ENCODE data around the gene HYAL3.

The HYAL3 gene

DNA sequence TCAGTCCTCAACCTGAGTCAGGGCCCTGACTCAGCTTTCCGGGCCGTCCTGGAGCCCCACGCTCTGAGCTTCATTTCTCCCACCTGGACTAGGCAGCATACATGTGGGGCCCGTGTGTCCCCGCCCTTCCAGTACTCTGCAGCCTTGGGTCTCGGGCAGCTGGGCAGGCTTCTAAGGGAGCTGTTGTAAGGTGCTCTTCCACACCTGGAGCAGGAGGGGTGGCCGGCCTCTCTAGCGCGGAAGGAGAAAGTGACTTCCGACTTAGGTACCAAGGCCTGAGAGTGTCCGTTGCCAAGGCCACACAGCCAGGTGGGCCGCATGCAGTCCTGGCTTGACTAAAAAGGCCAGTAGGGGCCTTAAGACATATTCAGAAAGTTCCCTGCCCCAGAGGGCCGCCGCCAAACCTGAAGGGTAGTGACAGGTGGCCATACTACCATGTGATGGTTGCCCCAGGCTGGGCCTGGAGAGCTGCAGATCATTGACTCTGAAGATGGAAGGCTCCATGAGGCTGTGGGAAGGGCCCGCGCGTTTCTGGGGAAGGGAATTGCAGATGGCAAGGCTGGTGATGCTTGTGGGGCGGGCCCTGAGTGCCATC is 39.7 kb downstream of the HYAL3 start:
- H4K20me1 ChIP-seq (ENCODE audit: insufficient read depth, low read length), result peaks cover 21% of the 10 kb centered on the region
- DNase-seq (no peak), ATAC-seq (ENCODE audit: insufficient read depth, low read depth) (peak; percentile 41)
- H3K9me3 ChIP-seq (ENCODE audit: insufficient read depth, low read length, severe bottlenecking), result no peaks in the 10 kb centered on the region
- H3K36me3 ChIP-seq (ENCODE audit: insufficient read depth, low read length), result peaks cover 35% of the 10 kb centered on the region
- peak overlapping the region; percentile 61 for H3K9ac ChIP-seq (ENCODE audit: low read depth, low read length)
- TF ChIP-seq EZH2 (IDR thresholded peaks at IDR 0.05; ENCODE audit: borderline replicate concordance, low read depth, low read length, severe bottlenecking) (no peak), CTCF (IDR thresholded peaks at IDR 0.05; ENCODE audit: borderline replicate concordance, extremely low read depth, low read length, poor library complexity, severe bottlenecking) (no peak)
- peaks cover 18% of the 10 kb centered on the region for H3K4me1 ChIP-seq (ENCODE audit: insufficient read depth, low read length)
- peak overlapping the region; percentile 81 for H3K4me2 ChIP-seq (ENCODE audit: insufficient read depth, low read length)
- H3K27me3 ChIP-seq (ENCODE audit: insufficient read depth, low read length, poor library complexity), result no peaks in the 10 kb centered on the region
- H2AFZ ChIP-seq (ENCODE audit: low read depth, low read length), result peak overlapping the region; percentile 52; the same call in 1 of the 2 replicates
- H3K27ac ChIP-seq (ENCODE audit: low read length), result 0 out of 2 replicates have a peak overlapping the region, but pooled peaks have one; percentile 31
- peak overlapping the region in 1 of 2 experiments; percentile 60; a peak in 2 of 4 replicates for H3K4me3 ChIP-seq (ENCODE audit: low read depth in 1 of 2, low read length in 2 of 2)
- H3K79me2 ChIP-seq (ENCODE audit: insufficient read depth, low read length), result 0 out of 2 replicates have a peak, but pooled peaks cover under 1% of the 10 kb centered on the region

GRCh38 chr3:50258979-50259378 is 40.2 kb downstream of the HYAL3 start:
- Histone ChIP-seq H3K79me2 (ENCODE audit: insufficient read depth, low read length) (0 out of 2 replicates have a peak, but pooled peaks cover 2% of the 10 kb centered on the region), H3K4me3 (ENCODE audit: low read depth in 1 of 2, low read length in 2 of 2) (no peak overlapping the region), H3K4me2 (ENCODE audit: insufficient read depth, low read length) (no peak overlapping the region), H4K20me1 (ENCODE audit: insufficient read depth, low read length) (peaks cover 27% of the 10 kb centered on the region), H3K27ac (ENCODE audit: low read length) (no peak overlapping the region), H3K9ac (ENCODE audit: low read depth, low read length) (no peak overlapping the region), H3K9me3 (ENCODE audit: insufficient read depth, low read length, severe bottlenecking) (no peaks in the 10 kb centered on the region), H3K36me3 (ENCODE audit: insufficient read depth, low read length) (peaks cover 40% of the 10 kb centered on the region), H3K27me3 (ENCODE audit: insufficient read depth, low read length, poor library complexity) (no peaks in the 10 kb centered on the region), H2AFZ (ENCODE audit: low read depth, low read length) (no peak overlapping the region), H3K4me1 (ENCODE audit: insufficient read depth, low read length) (peaks cover 18% of the 10 kb centered on the region)
- ATAC-seq (ENCODE audit: insufficient read depth, low read depth), result no peak
- peak; percentile 22 for TF ChIP-seq CTCF (IDR thresholded peaks at IDR 0.05; ENCODE audit: borderline replicate concordance, extremely low read depth, low read length, poor library complexity, severe bottlenecking)
- no peak for TF ChIP-seq EZH2 (IDR thresholded peaks at IDR 0.05; ENCODE audit: borderline replicate concordance, low read depth, low read length, severe bottlenecking)
- DNase-seq, result no peak

- H3K27me3 ChIP-seq (ENCODE audit: insufficient read depth, low read length, poor library complexity), result no peaks in the 10 kb centered on the region
- no peak for DNase-seq
- H3K27ac ChIP-seq (ENCODE audit: low read length), result no peak overlapping the region
- H3K9ac ChIP-seq (ENCODE audit: low read depth, low read length), result no peak overlapping the region
- H3K79me2 ChIP-seq (ENCODE audit: insufficient read depth, low read length), result peaks cover 5% of the 10 kb centered on the region; the same call in 1 of the 2 replicates
- peaks cover 32% of the 10 kb centered on the region for H4K20me1 ChIP-seq (ENCODE audit: insufficient read depth, low read length)
- no peaks in the 10 kb centered on the region for H3K9me3 ChIP-seq (ENCODE audit: insufficient read depth, low read length, severe bottlenecking)
- no peak overlapping the region for H3K4me3 ChIP-seq (ENCODE audit: low read depth in 1 of 2, low read length in 2 of 2)
- TF ChIP-seq EZH2 (IDR thresholded peaks at IDR 0.05; ENCODE audit: borderline replicate concordance, low read depth, low read length, severe bottlenecking) (no peak), CTCF (IDR thresholded peaks at IDR 0.05; ENCODE audit: borderline replicate concordance, extremely low read depth, low read length, poor library complexity, severe bottlenecking) (no peak)
- ATAC-seq (ENCODE audit: insufficient read depth, low read depth), result no peak
- no peak overlapping the region for H3K4me2 ChIP-seq (ENCODE audit: insufficient read depth, low read length)
- no peak overlapping the region for H2AFZ ChIP-seq (ENCODE audit: low read depth, low read length)
- peaks cover 18% of the 10 kb centered on the region for H3K4me1 ChIP-seq (ENCODE audit: insufficient read depth, low read length)
- peaks cover 48% of the 10 kb centered on the region for H3K36me3 ChIP-seq (ENCODE audit: insufficient read depth, low read length)
These were observed 41.0 kb downstream of the HYAL3 start for GRCh38 chr3:50258029-50258680.

Measured in DND-41 (cell line).